Colon (tissue), 2 donors: ENCODE measurements around the gene SSBP1.
"Not testable (repeated sequence)": the region's sequence is repeated elsewhere in the genome, so short reads cannot be mapped to it uniquely, and the experiment has no call there.

Source experiments
- FAIRE-seq: peaks from 2 replicates; lab custom pipeline; 2012; peaks lifted over from hg19 to GRCh38; lab: Jason Lieb, UNC
- donor health status: control.
- donor health status: control.

Gene SSBP1, protein sequence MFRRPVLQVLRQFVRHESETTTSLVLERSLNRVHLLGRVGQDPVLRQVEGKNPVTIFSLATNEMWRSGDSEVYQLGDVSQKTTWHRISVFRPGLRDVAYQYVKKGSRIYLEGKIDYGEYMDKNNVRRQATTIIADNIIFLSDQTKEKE

DNA sequence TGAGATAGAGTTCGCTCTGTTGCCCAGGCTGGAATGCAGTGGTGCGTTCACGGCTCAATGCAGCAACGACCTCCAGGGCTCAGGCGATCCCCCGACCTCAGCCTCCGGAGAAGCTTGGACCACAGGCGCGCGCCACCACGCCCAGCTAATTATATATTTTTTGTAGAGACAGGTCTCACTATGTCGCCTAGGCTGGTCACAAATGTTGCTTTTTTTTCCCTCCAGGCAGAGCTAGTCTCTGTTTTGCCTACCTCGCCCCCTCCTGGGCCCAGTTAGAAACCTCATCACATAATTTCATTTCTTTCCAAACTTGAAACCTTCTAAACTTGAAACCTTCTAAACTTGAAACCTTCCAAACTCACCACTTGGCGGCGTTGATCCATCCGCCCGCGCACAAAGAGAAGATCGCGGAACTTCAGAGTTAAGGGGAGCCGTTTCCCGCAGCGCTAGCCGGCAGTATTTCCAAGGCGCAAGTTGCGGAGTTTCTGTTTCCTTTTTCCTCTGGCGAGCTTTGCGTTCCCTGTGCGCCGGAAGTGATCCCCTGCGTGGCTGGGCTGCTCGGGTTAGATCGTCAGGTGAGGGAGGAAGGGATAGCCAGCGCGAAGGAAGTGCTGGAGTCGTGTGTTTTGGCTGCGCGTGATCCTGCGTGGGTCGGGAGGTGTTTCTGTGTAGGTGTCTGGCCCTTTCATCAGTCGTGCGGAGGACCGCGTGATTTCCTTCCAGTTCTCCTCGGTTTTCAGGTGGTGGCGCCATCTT is at the start of gene SSBP1:
SSBP1 (plus strand) TSS at position 523 of the 756 bp plus-strand sequence. CDS start 809 bp downstream, outside the sequence.
- peak; percentile 21 for FAIRE-seq

DNA sequence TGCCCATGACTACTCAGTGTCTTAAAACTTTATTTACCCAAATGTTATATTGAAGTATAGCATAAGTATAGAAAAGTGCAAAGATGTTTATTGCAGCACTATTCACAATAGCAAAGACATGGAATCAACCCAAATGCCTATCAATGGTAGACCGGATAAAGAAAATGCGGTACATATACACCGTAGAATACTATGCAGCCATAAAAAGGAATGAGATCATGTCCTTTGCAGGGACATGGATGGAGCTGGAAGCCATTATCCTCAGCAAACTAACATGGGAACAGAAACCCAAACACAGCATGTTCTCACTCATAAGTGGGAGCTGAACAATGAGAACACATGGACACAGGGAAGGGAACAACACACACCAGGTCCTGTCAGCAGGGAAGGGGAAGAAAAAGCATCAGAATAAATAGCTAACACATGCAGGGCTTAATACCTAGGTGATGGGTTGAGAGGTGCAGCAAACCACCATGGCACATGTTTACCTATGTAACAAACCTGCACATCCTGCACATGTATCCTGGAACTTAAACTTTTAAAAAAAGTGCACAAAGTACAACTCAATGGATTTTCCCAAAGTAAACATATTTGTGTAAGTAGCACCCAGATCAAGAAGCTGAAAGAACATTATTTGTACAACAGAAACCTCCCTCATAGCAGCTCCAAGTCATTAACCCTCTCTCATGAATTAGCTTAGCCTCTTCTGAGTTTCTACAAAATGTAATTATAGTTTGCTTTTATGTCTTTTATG is 48.9 kb upstream of the SSBP1 start:
- not testable (repeated sequence) for FAIRE-seq

DNA sequence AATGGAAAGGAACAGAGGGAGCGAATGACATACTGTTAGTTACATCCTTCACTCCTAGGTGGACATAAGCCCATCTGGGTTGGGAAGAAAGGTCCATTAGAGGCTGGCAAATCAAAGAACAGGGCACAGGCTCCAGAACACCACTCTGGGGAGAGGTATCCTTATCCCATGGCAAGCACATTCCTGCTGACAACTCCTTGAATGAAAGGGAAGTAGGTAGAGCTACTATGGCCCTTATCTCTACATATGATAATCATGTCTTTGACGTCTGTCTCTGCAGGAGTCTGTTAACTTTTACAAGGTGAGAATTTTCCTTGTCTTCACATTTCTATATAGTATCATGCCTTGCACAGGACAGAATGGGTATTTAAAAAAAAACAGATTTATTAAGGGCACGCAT is 46.6 kb upstream of the SSBP1 start:
- no peak for FAIRE-seq

DNA sequence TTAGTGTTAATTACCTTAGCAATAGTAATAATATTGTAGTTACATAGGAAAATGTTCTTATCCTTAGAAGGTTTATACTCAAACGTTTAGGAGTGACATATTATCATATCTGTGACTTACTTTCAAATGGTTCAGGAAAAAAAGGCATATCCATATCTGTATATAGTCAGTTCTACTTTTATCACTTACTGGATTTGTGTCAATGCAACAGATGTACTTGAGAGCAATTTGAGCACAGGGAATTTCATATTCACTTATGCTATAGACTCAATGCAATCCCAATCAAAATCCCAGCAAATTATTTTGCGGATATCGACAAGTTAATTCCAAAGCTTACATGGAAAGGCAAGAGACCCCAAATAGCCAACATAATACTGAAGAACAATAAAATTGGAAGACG is 46.2 kb upstream of the SSBP1 start:
- FAIRE-seq = no peak

DNA sequence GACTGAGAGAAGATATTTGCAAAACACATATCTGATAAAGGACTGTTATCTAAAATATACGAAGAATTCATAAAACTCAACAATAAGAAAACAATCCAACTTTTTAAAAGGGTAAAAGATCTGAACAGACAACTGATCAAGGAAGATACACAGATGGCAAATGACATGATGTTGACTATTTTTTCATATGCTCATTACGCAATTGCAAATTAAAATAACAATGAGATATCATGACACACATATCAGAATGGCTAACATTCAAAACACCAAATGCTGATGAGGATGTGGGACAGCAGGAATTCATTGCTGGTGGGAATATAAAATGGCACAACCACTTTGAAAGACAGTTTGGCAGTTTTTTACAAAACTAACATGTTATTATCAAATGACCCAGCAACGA is 45.1 kb upstream of the SSBP1 start:
- no peak for FAIRE-seq

DNA sequence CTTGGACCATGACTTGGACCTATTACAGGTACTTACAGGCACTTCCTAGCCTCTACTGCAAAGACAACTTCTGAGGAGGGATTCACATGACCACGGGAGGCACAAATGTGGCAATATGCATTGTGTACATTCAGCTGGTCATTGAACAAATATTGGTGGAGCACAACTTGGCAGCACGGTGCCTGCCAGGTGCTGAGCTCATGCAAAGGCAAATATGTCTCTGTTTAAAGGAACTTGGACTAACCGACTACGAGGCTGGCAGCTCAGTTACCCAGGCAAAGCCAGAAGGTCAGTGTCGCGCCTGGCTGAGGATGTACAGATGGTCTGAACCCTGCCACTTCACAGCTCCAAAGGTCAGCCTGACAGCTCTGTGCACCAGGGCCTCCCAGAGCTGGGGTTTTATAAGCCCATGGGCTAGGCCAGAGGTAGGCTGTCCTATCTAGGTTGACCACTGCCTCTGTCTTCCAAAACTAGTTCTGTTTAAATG is 42.3 kb upstream of the SSBP1 start:
- no peak for FAIRE-seq

DNA sequence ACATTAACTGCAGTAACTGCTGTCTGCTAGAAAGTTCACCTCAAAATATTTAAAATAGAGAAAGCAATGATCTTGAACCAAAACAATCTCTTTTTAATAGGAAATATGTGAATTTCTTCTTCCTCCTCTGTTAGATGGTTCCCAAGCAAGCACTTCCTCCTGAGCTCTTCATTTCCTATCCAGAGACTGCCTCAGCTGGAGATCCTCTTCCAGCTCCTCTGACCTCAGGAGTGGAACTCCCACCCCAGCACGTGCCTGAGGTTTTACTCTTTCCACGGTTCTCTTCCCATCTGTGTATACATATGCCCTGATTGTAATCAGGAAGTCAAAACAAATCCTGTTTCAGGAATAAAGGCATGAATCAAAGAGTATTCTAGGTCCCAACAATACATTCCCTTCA is 41.8 kb upstream of the SSBP1 start:
- FAIRE-seq = no peak

DNA sequence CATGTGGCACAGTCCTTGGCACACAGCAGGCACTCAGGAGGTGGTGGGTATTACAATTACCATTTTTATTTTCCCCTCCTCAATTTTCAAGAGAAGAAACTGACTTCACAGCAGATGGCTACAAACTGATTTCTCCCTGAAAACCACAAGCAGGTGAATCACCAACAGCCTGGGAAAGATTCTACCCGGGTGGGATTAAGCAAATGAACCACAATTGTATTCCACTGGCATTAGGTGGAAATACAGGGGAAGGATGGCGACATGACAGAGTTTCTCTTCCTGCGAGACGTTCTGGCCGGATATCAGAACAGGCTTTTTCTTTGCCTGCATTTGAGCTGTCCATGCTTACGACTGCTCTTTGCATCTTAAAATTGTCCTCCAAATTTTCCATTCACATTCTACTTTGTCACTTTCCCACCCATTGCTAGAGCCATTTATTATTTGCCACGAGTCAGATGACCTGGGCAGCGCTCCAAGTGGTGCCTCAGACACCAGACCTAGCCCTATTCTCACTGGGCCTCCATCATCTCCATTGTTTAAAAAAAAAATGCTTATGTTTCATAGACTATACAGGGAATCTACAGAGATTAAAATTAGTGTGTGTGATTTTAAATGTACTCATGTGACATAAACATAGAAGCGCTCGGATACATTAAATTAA is 40.8 kb upstream of the SSBP1 start:
- FAIRE-seq = no peak

DNA sequence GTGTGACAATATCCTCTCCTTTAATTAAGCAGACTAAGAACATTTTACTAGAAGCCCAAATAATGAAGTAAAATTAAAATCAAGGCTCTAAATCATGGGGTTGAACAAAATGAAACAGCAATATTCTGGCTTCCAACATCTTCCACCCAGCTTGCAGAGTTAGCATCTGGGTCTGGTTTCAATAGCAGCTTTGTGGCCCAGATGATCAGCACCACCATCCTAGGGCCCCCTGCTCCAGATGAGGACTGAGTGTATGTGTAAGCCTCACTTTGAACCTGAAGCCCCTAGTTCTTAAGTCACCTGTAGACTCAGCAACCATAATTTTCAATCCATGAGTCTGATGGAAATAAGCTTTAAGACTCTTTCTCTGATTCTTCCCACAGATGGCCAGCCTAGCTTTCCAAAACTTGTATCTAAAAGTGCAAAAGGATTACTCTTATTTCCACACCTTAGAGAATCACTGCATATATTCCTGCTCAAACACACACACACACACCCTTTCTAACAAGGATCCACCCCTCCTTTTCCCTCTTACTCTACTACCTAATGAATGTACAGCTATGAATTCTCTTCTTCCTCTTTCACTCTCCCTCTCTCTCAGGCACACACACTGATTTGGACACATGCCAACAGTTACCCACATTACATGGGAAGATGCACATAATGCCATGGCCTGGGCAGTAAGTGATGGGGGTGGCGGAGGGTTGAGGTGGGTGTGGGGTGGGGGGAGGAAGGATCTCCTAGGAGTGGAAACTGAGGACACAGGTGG is 39.7 kb upstream of the SSBP1 start:
- no peak for FAIRE-seq

DNA sequence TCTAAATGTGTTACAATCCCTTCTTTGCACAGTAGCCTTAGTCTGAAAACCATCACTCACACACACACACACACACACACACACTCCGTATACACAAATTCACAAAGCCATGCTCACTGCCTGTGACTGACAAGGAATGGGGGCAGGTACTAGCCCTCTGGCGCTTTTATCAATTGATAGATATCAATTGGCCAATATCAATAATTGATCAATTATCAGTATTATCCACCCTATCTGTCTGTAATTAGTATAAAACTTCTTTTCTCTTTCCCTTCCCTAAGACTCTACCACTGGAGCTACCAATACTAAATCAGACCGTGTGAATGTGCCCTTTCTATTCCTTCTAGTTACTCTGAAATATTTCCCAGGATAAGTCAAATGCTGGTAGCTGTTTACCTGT is 38.3 kb upstream of the SSBP1 start:
- no peak for FAIRE-seq

DNA sequence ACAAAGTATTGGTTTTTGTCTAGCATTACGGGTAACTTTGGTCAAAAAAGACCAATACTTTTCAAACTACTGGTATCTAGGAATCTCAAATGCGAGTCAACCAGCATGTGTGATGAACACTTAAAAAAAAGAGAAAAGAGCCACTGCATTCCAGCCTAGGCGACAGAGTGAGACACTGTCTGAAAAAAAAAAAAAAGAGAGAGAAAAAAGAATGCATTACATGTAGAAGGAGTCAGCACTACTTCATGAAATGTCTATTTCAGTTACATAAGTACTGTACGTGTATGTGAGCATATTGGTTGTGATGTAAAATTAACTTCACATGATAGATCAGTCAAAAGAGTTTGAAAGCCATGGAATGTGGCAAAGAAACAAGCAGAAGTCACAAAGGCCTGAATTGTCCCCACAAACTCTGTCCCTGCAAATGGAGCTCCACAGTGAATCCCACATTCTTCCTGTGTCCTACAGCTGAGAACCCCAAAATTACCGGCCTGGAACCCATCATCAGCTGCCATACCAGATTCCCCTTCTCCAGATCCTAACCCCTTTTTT is 37.8 kb upstream of the SSBP1 start:
- FAIRE-seq = no peak

DNA sequence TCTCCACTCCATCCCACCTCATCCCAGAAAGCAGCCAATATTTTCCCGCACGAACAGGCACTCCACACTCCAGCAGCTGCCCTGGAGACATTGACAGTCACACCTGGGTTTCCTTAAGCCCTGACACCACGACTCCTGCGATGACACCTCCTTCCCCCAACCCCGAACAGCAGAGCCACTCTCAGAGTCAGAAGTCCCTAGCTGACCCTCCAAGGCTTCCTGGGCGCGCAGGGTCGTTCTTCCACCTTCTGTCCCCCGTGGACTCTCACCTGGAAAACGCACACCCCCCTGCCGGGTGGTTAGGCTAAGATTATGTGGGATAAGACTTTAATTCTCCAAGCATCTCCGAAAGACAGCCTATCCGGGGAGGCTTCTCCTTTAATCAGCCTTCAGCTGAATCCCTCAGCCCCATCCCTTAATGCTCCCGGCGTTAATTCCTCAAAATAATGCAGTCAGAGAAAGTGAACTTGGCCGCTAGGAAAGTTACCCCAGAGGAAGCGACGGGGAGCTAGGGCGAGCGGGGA is 37.2 kb upstream of the SSBP1 start:
- no peak for FAIRE-seq

DNA sequence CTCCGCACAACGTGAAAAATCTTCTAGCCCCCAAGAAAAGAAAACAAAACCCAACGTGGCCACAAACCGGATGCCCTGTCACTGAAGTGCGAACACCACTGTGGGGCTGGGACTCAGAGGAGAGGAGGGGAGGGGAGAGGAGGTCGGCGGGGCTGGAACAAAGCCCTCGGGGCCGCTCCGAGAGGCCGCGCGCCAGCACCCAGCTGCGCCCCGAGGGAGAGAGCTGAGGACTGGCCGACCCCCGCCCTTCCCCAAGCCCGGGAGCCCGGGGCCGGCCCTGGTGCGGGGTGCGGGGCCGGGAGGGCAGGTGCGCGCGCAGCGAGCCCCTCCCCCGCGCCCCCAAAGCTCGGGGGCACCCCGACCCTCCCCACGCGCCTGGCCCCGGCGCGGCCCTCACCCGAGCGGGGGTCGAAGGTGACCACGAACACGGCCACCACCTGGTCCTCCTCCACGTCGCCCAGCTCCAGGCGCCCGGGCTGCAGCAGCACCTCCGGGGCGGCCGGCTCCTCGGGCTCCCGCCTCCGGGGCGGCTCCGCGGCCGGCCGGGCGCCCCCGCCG is 36.6 kb upstream of the SSBP1 start:
- no peak for FAIRE-seq

DNA sequence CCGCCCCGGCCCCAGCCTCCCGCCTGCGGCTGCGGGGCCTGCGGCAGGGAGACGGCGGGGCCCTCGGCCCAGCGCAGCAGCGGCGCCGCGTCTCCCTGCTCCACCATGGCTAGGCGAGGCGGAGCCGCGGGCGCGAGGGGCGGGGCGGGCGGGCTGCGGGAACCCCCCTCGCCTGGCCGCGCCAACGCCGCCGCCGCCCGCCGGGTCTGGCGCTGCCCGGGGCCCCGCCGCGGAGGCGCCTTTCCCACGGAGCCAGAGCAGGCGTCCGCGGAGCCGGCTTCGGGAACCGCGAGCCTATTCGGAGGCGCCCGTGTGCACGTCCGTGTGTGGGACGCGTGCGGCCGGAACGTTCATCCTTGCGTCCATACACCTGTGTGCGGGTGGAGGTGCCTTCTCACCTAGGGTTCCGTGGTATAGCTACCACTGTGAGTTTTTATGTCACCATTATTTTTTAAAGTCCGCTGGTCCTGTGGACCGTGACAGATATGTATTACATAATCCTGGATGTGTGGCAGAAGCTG is 36.1 kb upstream of the SSBP1 start, which contains the start of gene DENND11:
DENND11 (minus strand) TSS at position 120 of the 521 bp plus-strand sequence; CDS start at position 107, 13 bp downstream.
- no peak for FAIRE-seq

DNA sequence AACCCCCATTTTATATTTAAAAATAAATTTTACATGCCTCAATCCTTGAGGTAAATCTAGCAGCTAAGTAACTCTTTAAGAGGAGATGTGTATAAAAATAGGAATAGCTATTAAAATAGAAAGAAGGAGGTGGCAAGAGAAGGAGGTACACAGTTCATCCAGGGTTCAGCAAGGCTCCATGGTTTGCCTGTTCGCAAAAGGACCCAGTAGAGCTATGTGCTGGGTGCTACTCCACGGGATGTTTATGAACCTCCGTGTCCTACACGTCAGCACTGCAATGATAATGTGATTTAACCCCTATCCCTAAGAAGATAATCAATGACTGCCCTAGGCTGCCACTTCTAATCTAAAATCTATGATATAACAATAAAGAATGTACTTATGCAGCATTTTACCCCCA is 35.3 kb upstream of the SSBP1 start:
- no peak for FAIRE-seq

DNA sequence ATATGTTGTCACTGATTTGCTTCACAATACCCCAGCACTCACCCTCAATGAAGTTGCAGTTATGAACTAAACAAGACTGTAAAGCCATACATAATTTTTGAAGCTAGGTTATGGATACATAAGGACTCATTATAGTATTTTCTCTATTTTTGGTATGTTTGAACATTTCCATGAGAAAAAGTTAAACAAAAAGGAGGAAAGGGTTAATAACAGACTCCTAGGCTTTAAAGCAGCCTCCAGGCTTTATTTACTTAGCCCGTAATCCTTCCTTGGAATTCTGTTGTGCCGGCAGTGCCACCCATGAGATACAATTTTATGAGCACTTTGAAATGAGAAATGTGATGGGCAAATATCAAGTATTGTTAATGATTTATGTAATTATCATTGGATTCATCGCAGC is 34.0 kb upstream of the SSBP1 start:
- no peak for FAIRE-seq

DNA sequence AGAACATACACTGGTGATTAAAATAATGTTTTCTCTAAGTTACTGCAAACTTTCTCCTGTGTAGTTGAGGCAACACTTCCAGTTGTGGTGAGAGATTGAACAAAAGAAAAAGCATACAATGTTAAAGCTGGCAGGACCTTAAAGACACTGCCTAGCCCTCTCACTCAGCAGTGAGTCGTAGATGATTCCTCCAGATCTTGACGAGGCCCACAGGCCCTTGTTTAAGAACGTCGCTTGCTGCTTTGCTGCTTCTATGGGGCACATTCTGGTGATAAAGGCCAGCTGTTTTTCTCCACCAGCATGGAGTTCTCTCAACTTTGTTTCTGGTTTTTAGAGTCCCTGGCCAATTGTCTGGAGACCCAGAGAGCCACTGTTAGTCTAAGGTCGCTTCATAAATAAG is 33.4 kb upstream of the SSBP1 start:
- no peak for FAIRE-seq

DNA sequence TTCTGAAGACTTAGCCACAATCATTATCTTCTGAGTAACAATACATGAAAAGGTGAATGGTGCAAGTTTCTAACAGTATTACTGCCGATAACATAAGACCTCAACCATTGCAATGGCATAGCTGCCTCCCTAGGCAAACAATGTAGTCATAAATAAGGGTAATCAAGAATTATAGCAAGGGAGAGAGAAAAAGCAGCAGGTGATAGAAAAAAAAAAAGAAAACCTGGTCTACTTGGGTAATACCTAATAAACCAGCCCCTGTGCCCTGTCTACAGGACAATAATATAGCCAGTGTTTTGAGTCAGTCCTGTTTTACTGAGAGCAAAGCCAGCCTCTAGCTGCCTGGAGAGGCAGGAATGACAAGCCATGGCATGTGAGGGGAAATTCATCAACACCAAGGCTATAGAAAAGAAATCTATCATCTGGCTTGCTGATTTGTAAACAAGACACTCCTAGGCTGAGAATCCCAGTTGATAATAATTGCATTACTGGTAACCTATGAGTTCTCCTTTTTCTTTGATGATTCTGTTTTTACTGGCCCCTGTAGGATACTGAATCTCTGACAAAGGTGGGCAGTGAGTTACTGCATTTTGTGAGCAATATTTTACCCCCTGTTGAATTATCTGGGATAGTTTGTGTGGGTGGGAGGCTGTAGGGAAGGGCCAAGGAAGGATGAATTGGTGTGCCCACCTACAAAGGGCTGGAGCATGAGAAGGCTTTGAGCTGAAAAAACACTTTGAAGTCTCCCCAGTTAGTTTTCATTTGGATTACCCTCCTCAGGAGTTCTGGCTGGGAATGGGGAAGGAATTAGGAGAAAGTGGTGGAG is 31.7 kb upstream of the SSBP1 start:
- no peak for FAIRE-seq

DNA sequence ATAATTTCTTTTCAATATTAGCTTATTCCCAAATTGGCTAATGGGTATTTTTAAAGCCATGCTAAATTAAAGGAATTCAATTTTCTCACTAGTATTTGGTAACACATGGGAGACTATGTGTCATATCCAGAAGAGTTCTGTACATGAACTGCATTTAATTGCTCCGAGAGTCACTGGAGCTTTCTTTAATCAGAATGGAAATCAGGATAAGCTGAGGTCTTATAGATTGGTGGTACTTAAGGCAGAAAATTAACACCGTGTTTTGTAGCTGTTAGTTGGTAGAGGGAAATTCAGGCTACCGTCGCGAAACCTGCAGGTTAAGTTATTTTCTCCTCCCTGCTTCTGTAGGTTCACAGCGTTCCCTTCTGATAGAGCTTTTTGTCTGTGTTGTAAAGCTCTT is 29.8 kb upstream of the SSBP1 start, which contains the start of gene WEE2:
WEE2 (plus strand) TSS at position 3 of the 400 bp plus-strand sequence. CDS start 406 bp downstream, outside the sequence.
- no peak for FAIRE-seq

DNA sequence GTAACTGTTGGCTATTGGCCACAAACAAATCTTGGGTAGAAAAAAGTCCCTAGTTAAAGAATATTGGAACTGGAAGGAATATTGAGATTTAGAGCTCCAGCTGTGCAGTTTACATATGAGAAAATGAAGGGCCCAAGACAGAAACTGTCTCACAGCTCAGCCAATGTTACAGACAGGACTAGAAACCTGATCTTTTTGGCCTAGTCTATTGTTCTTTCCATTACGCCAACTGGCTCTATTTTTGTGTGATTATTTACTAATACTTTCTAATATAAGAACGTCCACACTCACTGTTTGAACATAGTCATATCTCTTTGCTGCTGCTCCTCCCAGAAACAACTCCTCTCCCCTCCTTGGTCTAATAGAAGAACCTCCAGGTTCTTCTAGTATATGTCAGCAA is 28.8 kb upstream of the SSBP1 start:
- no peak for FAIRE-seq
